Aortic smooth muscle cell (primary cell): ENCODE results near the gene MCTP1. TPM values are rescaled to one million over a fixed set of nuclear protein-coding genes. Genes with fewer than 3 reads are reported as not detected.

ENCODE experiments used
- total RNA-seq: library from RNA; depleted of rRNA; stranded (reverse); fragments of >200 nt; gene quantifications from 2 replicates; pipeline ENCODE4 v1.2.3, GENCODE V29; 2014

Gene MCTP1
- total RNA-seq, result 2.1 and 4.4 TPM in 2 replicates

GRCh38 chr5:95284572-95285408 lies at the start of gene MCTP1:
MCTP1 (minus strand) TSS chr5:95285094.

Other genes starting within 250 kb of the MCTP1 start
- not detected in 2 replicates for gene FAM81B, start 106.3 kb upstream of the MCTP1 start, total RNA-seq